Measurements from ENCODE around the gene FAM163B. TPM values are rescaled to one million over a fixed set of nuclear protein-coding genes. Genes with fewer than 3 reads are reported as not detected.

The FAM163B gene
- total RNA-seq, 1 experiment from 2014 or later: not detected

- DNase-seq (ENCODE audit: low read depth): no peak
These were observed 79.7 kb downstream of the FAM163B start for GRCh38 chr9:133529457-133529856.

- no peak for DNase-seq (ENCODE audit: low read depth)
These were observed 80.3 kb downstream of the FAM163B start for GRCh38 chr9:133528876-133529241.

GRCh38 chr9:133528001-133528875 lies 81.0 kb downstream of the FAM163B start:
- no peak for DNase-seq (ENCODE audit: low read depth)

GRCh38 chr9:133527444-133527920 lies 81.7 kb downstream of the FAM163B start:
- no peak for DNase-seq (ENCODE audit: low read depth)

Other genes with a start within 250 kb of the FAM163B start
- 220 and 286 TPM in 2 replicates for gene SURF4, start 233.3 kb downstream of the FAM163B start, total RNA-seq (2014; rRNA removed; shearing (Covaris generic))
- gene STKLD1, start 233.0 kb downstream of the FAM163B start, total RNA-seq (2014; rRNA removed; shearing (Covaris generic)): not detected in 2 replicates
- gene REXO4, start 191.4 kb downstream of the FAM163B start, total RNA-seq (2014; rRNA removed; shearing (Covaris generic)): 28.8 and 31.6 TPM in 2 replicates
- gene ADAMTS13, start 187.0 kb downstream of the FAM163B start, total RNA-seq (2014; rRNA removed; shearing (Covaris generic)): 0.07 and 0.19 TPM in 2 replicates
- gene CACFD1, start 149.4 kb downstream of the FAM163B start, total RNA-seq (2014; rRNA removed; shearing (Covaris generic)): 0.37 and 1.1 TPM in 2 replicates
- gene SLC2A6, start 130.3 kb downstream of the FAM163B start, total RNA-seq (2014; rRNA removed; shearing (Covaris generic)): 2.3 and 2.4 TPM in 2 replicates
- gene MYMK, start 84.4 kb downstream of the FAM163B start, total RNA-seq (2014; rRNA removed; shearing (Covaris generic)): not detected in 2 replicates
- gene ADAMTSL2, start 74.7 kb downstream of the FAM163B start, total RNA-seq (2014; rRNA removed; shearing (Covaris generic)): not detected in 2 replicates
- not detected in 2 replicates for gene DBH, start 27.0 kb upstream of the FAM163B start, total RNA-seq (2014; rRNA removed; shearing (Covaris generic))
- 0.05 and 0.30 TPM in 2 replicates for gene SARDH, start 129.0 kb upstream of the FAM163B start, total RNA-seq (2014; rRNA removed; shearing (Covaris generic))